Stimulated activated CD4-positive, alpha-beta T cell treated with anti-CD3 and anti-CD28 coated beads, Interleukin-15, amount 100 ng/mL, for 48 hours (primary cell): ENCODE data around the gene DAZ4.
"Not testable (repeated sequence)": the region's sequence is repeated elsewhere in the genome, so short reads cannot be mapped to it uniquely, and the experiment has no call there.

Source experiments
- DNase-seq, 2 donors: peaks; one replicate each; pipeline ENCODE4 v3.0.0-alpha.2; 2020; ENCODE audit warnings: low read depth in 2 of 2

Gene DAZ4

GRCh38 chrY:24833619-24834018 is at the start of gene DAZ4:
DAZ4 (plus strand) TSS chrY:24833919; CDS start chrY:24834127, 208 bp downstream.
- not testable (repeated sequence) for DNase-seq

- not testable (repeated sequence) for DNase-seq
Measured at GRCh38 chrY:24813293-24813692, 20.4 kb upstream of the DAZ4 start, which contains the start of gene DAZ3. DAZ3 (minus strand) TSS chrY:24813393; CDS start chrY:24813185, 208 bp downstream.

GRCh38 chrY:24821836-24822235 is 11.9 kb upstream of the DAZ4 start:
- DNase-seq, result not testable (repeated sequence)

GRCh38 chrY:24824184-24824879 is 9.4 kb upstream of the DAZ4 start:
- not testable (repeated sequence) for DNase-seq

- not testable (repeated sequence) for DNase-seq
Measured at GRCh38 chrY:24825069-24825468, 8.7 kb upstream of the DAZ4 start.
